SK-N-SH (cell line): Measurements from ENCODE around the gene G2E3. TPM values are rescaled to one million over a fixed set of nuclear protein-coding genes. Genes with fewer than 3 reads are reported as not detected.

Source experiments
- CTCF ChIA-PET: fragments of 300-600, 350-600 bp; formaldehyde crosslinking; extraction: SDS; loops from one replicate; lab custom pipeline; 2021; lab: Yijun Ruan, JAX
- POLR2A ChIA-PET: fragments of 350-600 bp; sonication (Branson Sonifier 250); formaldehyde crosslinking; extraction: SDS; loops from one replicate; lab custom pipeline; 2020; ENCODE audit warnings: antibody characterized with exemption, inconsistent platforms; lab: Yijun Ruan, JAX
- DNase-seq: peaks from one replicate; pipeline ENCODE4 v3.0.0; 2012
- H2AFZ ChIP-seq: fragments of 200-600 bp; sonication (generic); 2 replicates; pipeline ENCODE4 v1.8.1; 2016; ENCODE audit warnings: antibody characterized with exemption, mild to moderate bottlenecking, low read depth
- H3F3A ChIP-seq: fragments of 200-600 bp; sonication (generic); replicated peaks from 2 replicates; pipeline ENCODE3; 2016; ENCODE audit warnings: antibody characterized with exemption, mild to moderate bottlenecking; ENCODE audit not compliant: insufficient read depth
- H3K27ac ChIP-seq, 2 experiments: fragments of 200-500 bp in 1 of 2; fragments of 200-600 bp in 1 of 2; sonication (Bioruptor generic) in 1 of 2; sonication (generic), shearing (Covaris generic) in 1 of 2; 2 replicates each; pipeline versions ENCODE4 v1.5.1 to v1.6.1; 2014 to 2016; ENCODE audit warnings: low read depth in 2 of 2, inconsistent platforms in 1 of 2, low read length in 1 of 2, mild to moderate bottlenecking in 1 of 2, mixed read lengths in 1 of 2
- H3K27me3 ChIP-seq: fragments of 200-600 bp; sonication (generic), shearing (Covaris generic); 2 replicates; pipeline ENCODE4 v1.6.1; 2016; ENCODE audit warnings: mixed run types; ENCODE audit not compliant: insufficient read depth
- H3K36me3 ChIP-seq, 2 experiments: fragments of 200-500 bp in 1 of 2; fragments of 200-600 bp in 1 of 2; sonication (Bioruptor generic) in 1 of 2; sonication (generic) in 1 of 2; replicated peaks in 1 of 2; 2 replicates each; pipeline versions ENCODE3 to v1.5.1; 2014 to 2016; ENCODE audit warnings: low read length in 1 of 2, mild to moderate bottlenecking in 1 of 2; ENCODE audit not compliant: insufficient read depth in 2 of 2, control insufficient read depth in 1 of 2
- H3K4me1 ChIP-seq, 2 experiments: fragments of 200-500 bp in 1 of 2; fragments of 200-600 bp in 1 of 2; sonication (Bioruptor generic) in 1 of 2; sonication (generic), shearing (Covaris generic) in 1 of 2; 2 replicates each; pipeline versions ENCODE4 v1.5.1 to v1.6.1; 2014 to 2016; ENCODE audit warnings: low read depth in 1 of 2, low read length in 1 of 2, mixed run types in 1 of 2; ENCODE audit not compliant: insufficient read depth in 2 of 2, control insufficient read depth in 1 of 2
- H3K4me2 ChIP-seq: fragments of 200-600 bp; sonication (generic), shearing (Covaris generic); 2 replicates; pipeline ENCODE4 v1.6.1; 2017; ENCODE audit warnings: mixed run types
- H3K4me3 ChIP-seq, 2 experiments: fragments of 200-500 bp in 1 of 2; fragments of 200-600 bp in 1 of 2; sonication (Bioruptor generic) in 1 of 2; sonication (generic), shearing (Covaris generic) in 1 of 2; 2 replicates each; pipeline versions ENCODE4 v1.5.1 to v1.8.1; 2014 to 2016; ENCODE audit warnings: low read depth in 2 of 2, inconsistent platforms in 1 of 2, low read length in 1 of 2, mild to moderate bottlenecking in 1 of 2, mixed read lengths in 1 of 2, moderate library complexity in 1 of 2
- H3K79me2 ChIP-seq: fragments of 200-600 bp; sonication (generic); 2 replicates; pipeline ENCODE4 v1.8.1; 2017; ENCODE audit warnings: mild to moderate bottlenecking; ENCODE audit not compliant: insufficient read depth
- H3K9ac ChIP-seq: fragments of 200-600 bp; sonication (generic); 2 replicates; pipeline ENCODE4 v1.6.1; 2017; ENCODE audit warnings: mixed run types
- H3K9me2 ChIP-seq: fragments of 200-600 bp; sonication (generic); 2 replicates; pipeline ENCODE4 v1.6.1; 2017; ENCODE audit warnings: mixed run types
- H3K9me3 ChIP-seq: fragments of 200-600 bp; sonication (generic); 2 replicates; pipeline ENCODE4 v1.6.1; 2017; ENCODE audit warnings: mixed run types, mild to moderate bottlenecking, moderate library complexity
- H4K20me1 ChIP-seq: fragments of 200-600 bp; sonication (generic); 2 replicates; pipeline ENCODE4 v1.6.1; 2017; ENCODE audit warnings: mild to moderate bottlenecking, mixed run types; ENCODE audit not compliant: insufficient read depth
- CHD2 ChIP-seq: fragments of 150-350 bp; IDR thresholded peaks from 2 replicates; pipeline ENCODE4 v1.6.1; 2018; ENCODE audit warnings: low read length; ENCODE audit not compliant: partially characterized antibody
- ELF1 ChIP-seq: IDR thresholded peaks from 2 replicates; pipeline ENCODE4 v1.4.0; 2012
- FOXM1 ChIP-seq: IDR thresholded peaks from 2 replicates; pipeline ENCODE4 v1.4.0; 2012; ENCODE audit warnings: low read depth, mild to moderate bottlenecking
- GABPA ChIP-seq: IDR thresholded peaks from 2 replicates; pipeline ENCODE4 v1.4.0; 2012; ENCODE audit warnings: low read depth, mild to moderate bottlenecking
- JUND ChIP-seq: IDR thresholded peaks from 2 replicates; pipeline ENCODE4 v1.4.0; 2012
- NRF1 ChIP-seq: IDR thresholded peaks from 2 replicates; pipeline ENCODE4 v1.6.1; 2012; ENCODE audit warnings: low read depth, mild to moderate bottlenecking, low read length
- RAD21 ChIP-seq: IDR thresholded peaks from 2 replicates; pipeline ENCODE4 v1.6.1; 2012; ENCODE audit warnings: mild to moderate bottlenecking, low read length
- SIN3A ChIP-seq: IDR thresholded peaks from 2 replicates; pipeline ENCODE4 v1.6.1; 2012; ENCODE audit warnings: low read depth, mild to moderate bottlenecking, low read length, moderate library complexity, borderline replicate concordance
- TCF12 ChIP-seq: IDR thresholded peaks from 2 replicates; pipeline ENCODE4 v1.4.0; 2012
- TEAD4 ChIP-seq: IDR thresholded peaks from 2 replicates; pipeline ENCODE4 v1.4.0; 2012; ENCODE audit warnings: mild to moderate bottlenecking, borderline replicate concordance; ENCODE audit not compliant: insufficient read depth
- USF1 ChIP-seq: IDR thresholded peaks from 2 replicates; pipeline ENCODE4 v1.4.0; 2012; ENCODE audit warnings: low read depth, borderline replicate concordance
- USF2 ChIP-seq: fragments of 150-350 bp; IDR thresholded peaks from 2 replicates; pipeline ENCODE4 v1.6.1; 2017; ENCODE audit warnings: antibody characterized with exemption, low read length, low read depth, borderline replicate concordance
- WGBS: methylation state at CpG from one replicate; pipeline ENCODE4 v1.1.6; 2017; ENCODE audit warnings: low lambda C conversion rate; 5-methylcytosine and 5-hydroxymethylcytosine counted together
- polyA plus RNA-seq, 3 experiments: library from polyadenylated mRNA; depleted of rRNA; stranded (reverse); fragments of >200 nt; gene quantifications; 2 replicates each; pipeline ENCODE4 v1.2.3, GENCODE V29; 2012

The G2E3 gene
- polyA plus RNA-seq, 1 of the 3 experiments (the other 2 are of a cell fraction) = 2.9 TPM

- 74% methylated on average over 6 of the region's 6 CpGs for WGBS
- H2AFZ ChIP-seq = peak overlapping the region; percentile 91
- peaks cover 11 to 16% of the 10 kb centered on the region in 2 experiments for H3K4me1 ChIP-seq
- H3K36me3 ChIP-seq = peaks cover 4 to 6% of the 10 kb centered on the region in 2 experiments
- H3K27me3 ChIP-seq = no peaks in the 10 kb centered on the region
- no peaks in the 10 kb centered on the region for H3K9me3 ChIP-seq
- H3K4me2 ChIP-seq = peak overlapping the region; percentile 75
- peak overlapping the region; percentile 87; the same call in 1 of the 2 replicates for H3K9ac ChIP-seq
- H4K20me1 ChIP-seq = peaks cover 26% of the 10 kb centered on the region; the same call in 1 of the 2 replicates
- peak overlapping the region; percentile 80 to 82; a peak in 2 of 4 replicates for H3K27ac ChIP-seq
- ChIA-PET CTCF (no interaction called here), POLR2A (interaction anchor here (0.6 kb wide), 1 partner anchor 358 kb away, joined by 3 read pairs; no protein-coding TSS in a partner anchor)
- DNase-seq = no peak
- peaks cover 9% of the 10 kb centered on the region for H3F3A ChIP-seq
- H3K9me2 ChIP-seq = no peaks in the 10 kb centered on the region
- peak overlapping the region; percentile 96 to 99 for H3K4me3 ChIP-seq
- H3K79me2 ChIP-seq = peaks cover 44% of the 10 kb centered on the region
- TF ChIP-seq USF1 = no peak
- no peak for TF ChIP-seq GABPA
- no peak for TF ChIP-seq FOXM1
- TF ChIP-seq CHD2 = no peak
- no peak for TF ChIP-seq USF2
- no peak for TF ChIP-seq ELF1
- TF ChIP-seq TEAD4 = no peak
- TF ChIP-seq JUND = no peak
These were observed 640 bp upstream of the G2E3 start for GRCh38 chr14:30558362-30558674.

GRCh38 chr14:30559638-30560091 is 707 bp downstream of the G2E3 start:
- peak overlapping the region; percentile 91 for H2AFZ ChIP-seq
- H3K9me3 ChIP-seq = no peaks in the 10 kb centered on the region
- peaks cover 27% of the 10 kb centered on the region; the same call in 1 of the 2 replicates for H4K20me1 ChIP-seq
- peak overlapping the region; percentile 75 for H3K4me2 ChIP-seq
- peaks cover 4 to 13% of the 10 kb centered on the region in 2 experiments for H3K36me3 ChIP-seq
- peaks cover 57% of the 10 kb centered on the region for H3K79me2 ChIP-seq
- no peak for TF ChIP-seq RAD21
- no peak for TF ChIP-seq TCF12
- peak; percentile 53; the same call in 1 of the 2 replicates for TF ChIP-seq SIN3A
- TF ChIP-seq NRF1 = no peak
- TF ChIP-seq, all 33 proteins: peak for 1
- Histone ChIP-seq H3K9ac (peak overlapping the region; percentile 87), H3F3A (peaks cover 6% of the 10 kb centered on the region), H3K9me2 (no peaks in the 10 kb centered on the region), H3K4me3 (peak overlapping the region; percentile 96 to 99), H3K4me1 (peaks cover 8 to 16% of the 10 kb centered on the region in 2 experiments; a peak in 3 of 4 replicates), H3K27ac (peak overlapping the region; percentile 80 to 82), H3K27me3 (no peaks in the 10 kb centered on the region)
- under 1% methylated on average over 16 of the region's 16 CpGs for WGBS
- DNase-seq = peak; percentile 39
- POLR2A ChIA-PET = no interaction called here
- CTCF ChIA-PET = interaction anchor here (0.8 kb wide), 1 partner anchor 38 kb away, joined by 3 read pairs; no protein-coding TSS in a partner anchor
